ENCODE data around the gene CTNNA3.
A peak's percentile ranks its signal among the peaks of the same experiment; 100 is the strongest.

Gene CTNNA3

GRCh38 chr10:67327626-67328535, 368.1 kb downstream of the CTNNA3 start:
- Histone ChIP-seq H3K36me3 (ENCODE audit: control insufficient read depth in 4 of 4, insufficient read depth in 4 of 4, low read length in 3 of 4) (no peaks in the 10 kb centered on the region), H3K4me1 (ENCODE audit: control extremely low read depth in 1 of 4, control insufficient read depth in 4 of 4, insufficient read depth in 4 of 4, low read length in 3 of 4) (no peaks in the 10 kb centered on the region), H3K9me3 (ENCODE audit: control extremely low read depth in 1 of 5, control insufficient read depth in 4 of 5, insufficient read depth in 2 of 5, low read depth in 1 of 5, low read length in 4 of 5) (peaks cover 0 to 4% (median 2%) of the 10 kb centered on the region in 5 experiments), H3K27ac (ENCODE audit: insufficient read depth in 1 of 2, low read depth in 1 of 2, low read length in 2 of 2, poor library complexity in 1 of 2, severe bottlenecking in 2 of 2) (no peak overlapping the region), H3K4me3 (ENCODE audit: control insufficient read depth in 1 of 7, extremely low read depth in 1 of 7, insufficient read depth in 4 of 7, low read depth in 2 of 7, low read length in 6 of 7) (no peak overlapping the region), H3K27me3 (replicated peaks in 2 of 5; ENCODE audit: control insufficient read depth in 4 of 5, insufficient read depth in 5 of 5, low read length in 4 of 5) (no peaks in the 10 kb centered on the region)
- ChIA-PET CTCF (interaction anchor here (1.5 kb wide), 1 partner anchor 22 kb away, joined by 3 read pairs; no protein-coding TSS in a partner anchor), POLR2A (no interaction called here)
- DNase-seq: no peak
- WGBS (ENCODE audit: insufficient coverage): 74% methylated on average over 7 of the region's 9 CpGs

GRCh38 chr10:67319976-67320375, 376.0 kb downstream of the CTNNA3 start:
- Histone ChIP-seq H3K27ac (ENCODE audit: insufficient read depth in 1 of 2, low read depth in 1 of 2, low read length in 2 of 2, poor library complexity in 1 of 2, severe bottlenecking in 2 of 2) (no peak overlapping the region), H3K4me3 (ENCODE audit: control insufficient read depth in 1 of 7, extremely low read depth in 1 of 7, insufficient read depth in 4 of 7, low read depth in 2 of 7, low read length in 6 of 7) (no peak overlapping the region), H3K27me3 (replicated peaks in 2 of 5; ENCODE audit: control insufficient read depth in 4 of 5, insufficient read depth in 5 of 5, low read length in 4 of 5) (no peaks in the 10 kb centered on the region), H3K9me3 (ENCODE audit: control extremely low read depth in 1 of 5, control insufficient read depth in 4 of 5, insufficient read depth in 2 of 5, low read depth in 1 of 5, low read length in 4 of 5) (peaks cover 0 to 4% (median 0%) of the 10 kb centered on the region in 5 experiments), H3K36me3 (ENCODE audit: control insufficient read depth in 4 of 4, insufficient read depth in 4 of 4, low read length in 3 of 4) (no peaks in the 10 kb centered on the region), H3K4me1 (ENCODE audit: control extremely low read depth in 1 of 4, control insufficient read depth in 4 of 4, insufficient read depth in 4 of 4, low read length in 3 of 4) (no peaks in the 10 kb centered on the region)
- CTCF ChIA-PET: no interaction called here
- DNase-seq: no peak
- POLR2A ChIA-PET: no interaction called here
- WGBS (ENCODE audit: insufficient coverage): no CpG with 5 or more reads among the region's 2 CpGs

DNA sequence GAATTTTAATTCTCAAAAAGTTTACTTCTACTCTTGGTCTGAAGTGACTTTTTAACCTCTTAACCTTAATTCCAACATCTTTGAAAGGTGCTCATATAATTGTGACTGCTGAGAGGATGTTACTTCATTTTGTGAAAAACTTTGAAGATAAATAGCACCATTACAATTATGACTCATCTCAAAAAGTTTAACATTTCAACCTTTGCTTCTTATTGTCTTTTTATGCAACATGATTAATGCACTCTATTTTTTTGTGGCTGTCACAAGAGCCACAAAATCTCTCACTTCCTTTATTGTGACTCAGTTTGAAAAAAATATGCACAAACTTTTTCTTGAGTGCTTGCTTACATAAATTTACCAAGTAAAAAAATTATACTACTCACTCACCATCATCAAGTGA, 387.1 kb downstream of the CTNNA3 start:
- H3K9me3 ChIP-seq (ENCODE audit: control extremely low read depth in 1 of 5, control insufficient read depth in 4 of 5, insufficient read depth in 2 of 5, low read depth in 1 of 5, low read length in 4 of 5): no peaks in the 10 kb centered on the region
- ChIA-PET CTCF (interaction anchor here (1.0 kb wide), 1 partner anchor 471 kb away, joined by 3 read pairs; no protein-coding TSS in a partner anchor), POLR2A (no interaction called here)
- no peak for DNase-seq
- H3K4me1 ChIP-seq (ENCODE audit: control extremely low read depth in 1 of 4, control insufficient read depth in 4 of 4, insufficient read depth in 4 of 4, low read length in 3 of 4): no peaks in the 10 kb centered on the region
- H3K36me3 ChIP-seq (ENCODE audit: control insufficient read depth in 4 of 4, insufficient read depth in 4 of 4, low read length in 3 of 4): no peaks in the 10 kb centered on the region
- H3K27ac ChIP-seq (ENCODE audit: insufficient read depth in 1 of 2, low read depth in 1 of 2, low read length in 2 of 2, poor library complexity in 1 of 2, severe bottlenecking in 2 of 2): no peak overlapping the region
- no peaks in the 10 kb centered on the region for H3K27me3 ChIP-seq (replicated peaks in 2 of 5; ENCODE audit: control insufficient read depth in 4 of 5, insufficient read depth in 5 of 5, low read length in 4 of 5)
- H3K4me3 ChIP-seq (ENCODE audit: control insufficient read depth in 1 of 7, extremely low read depth in 1 of 7, insufficient read depth in 4 of 7, low read depth in 2 of 7, low read length in 6 of 7): no peak overlapping the region

- ChIA-PET POLR2A (no interaction called here), CTCF (interaction anchor here (1.4 kb wide), 2 partner anchors 10 to 14 kb away, joined by 4 read pairs; no protein-coding TSS in a partner anchor)
- H3K36me3 ChIP-seq (ENCODE audit: control insufficient read depth in 4 of 4, insufficient read depth in 4 of 4, low read length in 3 of 4): no peaks in the 10 kb centered on the region
- H3K9me3 ChIP-seq (ENCODE audit: control extremely low read depth in 1 of 5, control insufficient read depth in 4 of 5, insufficient read depth in 2 of 5, low read depth in 1 of 5, low read length in 4 of 5): peaks cover 0 to 1% (median 0%) of the 10 kb centered on the region in 5 experiments
- no CpG with 5 or more reads among the region's 2 CpGs for WGBS (ENCODE audit: insufficient coverage)
- peak; percentile 2 to 18 (median 3) for DNase-seq
- H3K4me1 ChIP-seq (ENCODE audit: control extremely low read depth in 1 of 4, control insufficient read depth in 4 of 4, insufficient read depth in 4 of 4, low read length in 3 of 4): no peaks in the 10 kb centered on the region
- H3K4me3 ChIP-seq (ENCODE audit: control insufficient read depth in 1 of 7, extremely low read depth in 1 of 7, insufficient read depth in 4 of 7, low read depth in 2 of 7, low read length in 6 of 7): no peak overlapping the region
- H3K27ac ChIP-seq (ENCODE audit: insufficient read depth in 1 of 2, low read depth in 1 of 2, low read length in 2 of 2, poor library complexity in 1 of 2, severe bottlenecking in 2 of 2): no peak overlapping the region
- no peaks in the 10 kb centered on the region for H3K27me3 ChIP-seq (replicated peaks in 2 of 5; ENCODE audit: control insufficient read depth in 4 of 5, insufficient read depth in 5 of 5, low read length in 4 of 5)
Measured at GRCh38 chr10:67306588-67307205, 389.3 kb downstream of the CTNNA3 start.

DNA sequence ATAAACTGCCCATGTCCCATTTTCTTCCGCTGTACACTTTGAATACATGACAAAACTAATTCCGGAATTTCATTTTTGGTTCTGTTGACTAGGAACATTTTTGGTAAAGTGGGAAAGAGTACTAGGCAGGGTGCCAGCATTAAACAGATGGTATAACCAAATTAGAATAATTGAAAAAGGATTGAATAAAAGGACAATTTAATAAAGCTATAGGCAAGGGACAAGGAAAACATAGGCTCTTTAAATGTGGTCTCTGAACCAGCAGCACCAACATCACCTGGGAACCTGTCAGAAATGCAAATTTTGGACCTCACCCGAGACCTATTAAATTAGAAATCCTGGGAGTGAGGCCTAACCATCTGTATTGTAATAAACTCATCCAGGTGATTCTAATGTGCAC, 393.3 kb downstream of the CTNNA3 start:
- Histone ChIP-seq H3K27ac (ENCODE audit: insufficient read depth in 1 of 2, low read depth in 1 of 2, low read length in 2 of 2, poor library complexity in 1 of 2, severe bottlenecking in 2 of 2) (no peak overlapping the region), H3K4me1 (ENCODE audit: control extremely low read depth in 1 of 4, control insufficient read depth in 4 of 4, insufficient read depth in 4 of 4, low read length in 3 of 4) (no peaks in the 10 kb centered on the region), H3K36me3 (ENCODE audit: control insufficient read depth in 4 of 4, insufficient read depth in 4 of 4, low read length in 3 of 4) (no peaks in the 10 kb centered on the region), H3K4me3 (ENCODE audit: control insufficient read depth in 1 of 7, extremely low read depth in 1 of 7, insufficient read depth in 4 of 7, low read depth in 2 of 7, low read length in 6 of 7) (no peak overlapping the region), H3K27me3 (replicated peaks in 2 of 5; ENCODE audit: control insufficient read depth in 4 of 5, insufficient read depth in 5 of 5, low read length in 4 of 5) (no peaks in the 10 kb centered on the region), H3K9me3 (ENCODE audit: control extremely low read depth in 1 of 5, control insufficient read depth in 4 of 5, insufficient read depth in 2 of 5, low read depth in 1 of 5, low read length in 4 of 5) (peaks cover 0 to 1% (median 0%) of the 10 kb centered on the region in 5 experiments)
- CTCF ChIA-PET: interaction anchor here (1.0 kb wide), 1 partner anchor 83 kb away, joined by 4 read pairs; no protein-coding TSS in a partner anchor
- POLR2A ChIA-PET: no interaction called here
- DNase-seq: no peak
- 100% methylated on average over 3 of the region's 3 CpGs for WGBS (ENCODE audit: insufficient coverage)

GRCh38 chr10:67299761-67300160, 396.2 kb downstream of the CTNNA3 start:
- H3K4me1 ChIP-seq (ENCODE audit: control extremely low read depth in 1 of 4, control insufficient read depth in 4 of 4, insufficient read depth in 4 of 4, low read length in 3 of 4): no peaks in the 10 kb centered on the region
- no CpG with 5 or more reads among the region's 1 CpG for WGBS (ENCODE audit: insufficient coverage)
- no peaks in the 10 kb centered on the region for H3K27me3 ChIP-seq (replicated peaks in 2 of 5; ENCODE audit: control insufficient read depth in 4 of 5, insufficient read depth in 5 of 5, low read length in 4 of 5)
- peaks cover 0 to 1% (median 0%) of the 10 kb centered on the region in 5 experiments for H3K9me3 ChIP-seq (ENCODE audit: control extremely low read depth in 1 of 5, control insufficient read depth in 4 of 5, insufficient read depth in 2 of 5, low read depth in 1 of 5, low read length in 4 of 5)
- CTCF ChIA-PET: no interaction called here
- H3K4me3 ChIP-seq (ENCODE audit: control insufficient read depth in 1 of 7, extremely low read depth in 1 of 7, insufficient read depth in 4 of 7, low read depth in 2 of 7, low read length in 6 of 7): no peak overlapping the region
- POLR2A ChIA-PET: no interaction called here
- no peak overlapping the region for H3K27ac ChIP-seq (ENCODE audit: insufficient read depth in 1 of 2, low read depth in 1 of 2, low read length in 2 of 2, poor library complexity in 1 of 2, severe bottlenecking in 2 of 2)
- no peaks in the 10 kb centered on the region for H3K36me3 ChIP-seq (ENCODE audit: control insufficient read depth in 4 of 4, insufficient read depth in 4 of 4, low read length in 3 of 4)
- DNase-seq: no peak

DNA sequence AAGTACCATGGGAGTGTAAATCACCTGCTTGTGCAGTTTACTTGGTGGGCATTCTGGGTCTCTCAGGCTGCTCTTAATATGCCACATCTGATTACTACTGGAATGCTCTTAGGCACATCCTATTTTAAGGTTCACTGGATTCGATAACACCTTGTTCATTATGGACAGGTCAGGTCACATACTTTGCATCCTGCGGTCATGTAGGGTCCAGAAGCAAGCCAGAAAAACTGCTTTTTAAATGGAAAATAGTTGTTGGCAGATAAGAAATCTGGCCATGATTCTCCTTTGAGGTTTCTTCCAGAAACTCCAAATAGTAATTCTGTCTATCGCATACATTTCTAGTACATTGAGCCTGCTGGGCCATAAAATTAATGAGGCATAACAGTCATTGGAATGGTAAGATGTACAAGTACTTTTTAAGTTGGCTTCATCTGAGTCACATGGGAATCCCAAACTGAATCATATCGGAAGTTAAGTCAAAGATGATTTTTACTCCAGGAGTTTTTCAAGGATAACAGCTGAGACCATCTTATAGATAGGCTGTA, 398.3 kb downstream of the CTNNA3 start:
- Histone ChIP-seq H3K27me3 (replicated peaks in 2 of 5; ENCODE audit: control insufficient read depth in 4 of 5, insufficient read depth in 5 of 5, low read length in 4 of 5) (no peaks in the 10 kb centered on the region), H3K4me3 (ENCODE audit: control insufficient read depth in 1 of 7, extremely low read depth in 1 of 7, insufficient read depth in 4 of 7, low read depth in 2 of 7, low read length in 6 of 7) (no peak overlapping the region), H3K27ac (ENCODE audit: insufficient read depth in 1 of 2, low read depth in 1 of 2, low read length in 2 of 2, poor library complexity in 1 of 2, severe bottlenecking in 2 of 2) (no peak overlapping the region), H3K9me3 (ENCODE audit: control extremely low read depth in 1 of 5, control insufficient read depth in 4 of 5, insufficient read depth in 2 of 5, low read depth in 1 of 5, low read length in 4 of 5) (peaks cover 0 to 1% (median 0%) of the 10 kb centered on the region in 5 experiments), H3K36me3 (ENCODE audit: control insufficient read depth in 4 of 4, insufficient read depth in 4 of 4, low read length in 3 of 4) (no peaks in the 10 kb centered on the region), H3K4me1 (ENCODE audit: control extremely low read depth in 1 of 4, control insufficient read depth in 4 of 4, insufficient read depth in 4 of 4, low read length in 3 of 4) (no peaks in the 10 kb centered on the region)
- ChIA-PET POLR2A (no interaction called here), CTCF (no interaction called here)
- 100% methylated on average over 3 of the region's 4 CpGs for WGBS (ENCODE audit: insufficient coverage)
- no peak for DNase-seq
